Spleen (tissue), 7 donors: ENCODE data around the gene DDB1.

Experiments used
- CTCF ChIP-seq, 11 experiments: fragments of 200-600 bp in 7 of 11; fragments of 450-650 bp in 4 of 11; sonication (generic) in 4 of 11; IDR thresholded peaks in 8 of 11; conservative IDR thresholded peaks in 3 of 11; 1 replicate in 7 of 11; 2 replicates in 4 of 11; pipeline versions ENCODE4 v1.4.0 to v1.8.0; 2016 to 2021; ENCODE audit warnings: antibody characterized with exemption in 11 of 11, inconsistent platforms in 4 of 11, mild to moderate bottlenecking in 1 of 11
- POLR2A ChIP-seq, 3 donors: fragments of 450-650 bp; IDR thresholded peaks; one replicate each; pipeline ENCODE4 v1.5.1; 2017; ENCODE audit warnings: antibody characterized with exemption in 3 of 3, mild to moderate bottlenecking in 1 of 3
- donor health status: DM: no; HTN: no; CAD: no; lungs with moderate emphysema.
- donor health status: DM: no; HTN: no; CAD: no.
- donor health status: DM: no; HTN: no; CAD: no.

GRCh38 chr11:61331651-61332050, 1.3 kb downstream of the DDB1 start:
- TF ChIP-seq CTCF (IDR thresholded peaks at IDR 0.05 in 8 of 11, conservative IDR thresholded peaks at IDR 0.05 in 3 of 11): no peak
- TF ChIP-seq POLR2A (IDR thresholded peaks at IDR 0.05): no peak
